Trophoblast cell (in vitro differentiated cells and primary cell): ENCODE results near the gene GZMA.
"Not testable (repeated sequence)": the region's sequence is repeated elsewhere in the genome, so short reads cannot be mapped to it uniquely, and the experiment has no call there.

ENCODE experiments used
- DNase-seq, 2 donors: peaks; one replicate each; pipeline ENCODE4 v3.0.0-alpha.2; 2016
- H2AFZ ChIP-seq: 2 replicates; pipeline ENCODE4 v1.6.1; 2013; ENCODE audit warnings: low read length, moderate library complexity, mild to moderate bottlenecking; ENCODE audit not compliant: insufficient read depth, poor library complexity
- H2AK5ac ChIP-seq: 2 replicates; pipeline ENCODE4 v1.6.1; 2013; ENCODE audit warnings: mild to moderate bottlenecking, low read length
- H2BK120ac ChIP-seq: 2 replicates; pipeline ENCODE4 v1.6.1; 2013; ENCODE audit warnings: low read length, mild to moderate bottlenecking, moderate library complexity; ENCODE audit not compliant: insufficient read depth, poor library complexity
- H2BK12ac ChIP-seq: 2 replicates; pipeline ENCODE4 v1.6.1; 2013; ENCODE audit warnings: mild to moderate bottlenecking, low read length, moderate library complexity
- H2BK5ac ChIP-seq: 2 replicates; pipeline ENCODE4 v1.6.1; 2013; ENCODE audit warnings: low read length, low read depth, moderate library complexity, mild to moderate bottlenecking; ENCODE audit not compliant: poor library complexity
- H3K14ac ChIP-seq: 2 replicates; pipeline ENCODE4 v1.6.1; 2013; ENCODE audit warnings: mild to moderate bottlenecking, low read length
- H3K18ac ChIP-seq: 2 replicates; pipeline ENCODE4 v1.6.1; 2013; ENCODE audit warnings: mild to moderate bottlenecking, low read length
- H3K23ac ChIP-seq: 2 replicates; pipeline ENCODE4 v1.6.1; 2013; ENCODE audit warnings: low read length
- H3K27ac ChIP-seq: 2 replicates; pipeline ENCODE4 v1.5.1; 2013; ENCODE audit warnings: low read depth, mild to moderate bottlenecking, inconsistent platforms, low read length, moderate library complexity
- H3K27me3 ChIP-seq: 2 replicates; pipeline ENCODE4 v1.6.1; 2013; ENCODE audit warnings: inconsistent platforms, mild to moderate bottlenecking, low read length, moderate library complexity; ENCODE audit not compliant: insufficient read depth
- H3K36me3 ChIP-seq, 2 experiments: 1 replicate in 1 of 2; 2 replicates in 1 of 2; pipeline ENCODE4 v1.6.1; 2013; ENCODE audit warnings: low read length in 2 of 2, mild to moderate bottlenecking in 2 of 2, moderate library complexity in 1 of 2; ENCODE audit not compliant: insufficient read depth in 2 of 2, control insufficient read depth in 1 of 2
- H3K4ac ChIP-seq: 2 replicates; pipeline ENCODE4 v1.6.1; 2013; ENCODE audit warnings: low read depth, mild to moderate bottlenecking, low read length, moderate library complexity
- H3K4me1 ChIP-seq, 2 experiments: 1 replicate in 1 of 2; 2 replicates in 1 of 2; pipeline ENCODE4 v1.6.1; 2013; ENCODE audit warnings: low read length in 2 of 2, mild to moderate bottlenecking in 2 of 2, moderate library complexity in 1 of 2; ENCODE audit not compliant: insufficient read depth in 2 of 2, control insufficient read depth in 1 of 2
- H3K4me2 ChIP-seq: 2 replicates; pipeline ENCODE4 v1.6.1; 2013; ENCODE audit warnings: inconsistent platforms, mild to moderate bottlenecking, low read length, moderate library complexity
- H3K4me3 ChIP-seq: 2 replicates; pipeline ENCODE4 v1.5.1; 2013; ENCODE audit warnings: mild to moderate bottlenecking, low read depth, low read length, inconsistent platforms
- H3K79me1 ChIP-seq: one replicate; pipeline ENCODE4 v1.6.1; 2013; ENCODE audit warnings: low read length
- H3K79me2 ChIP-seq: 2 replicates; pipeline ENCODE4 v1.6.1; 2013; ENCODE audit warnings: low read length, mild to moderate bottlenecking; ENCODE audit not compliant: control insufficient read depth, insufficient read depth, poor library complexity
- H3K9ac ChIP-seq: 2 replicates; pipeline ENCODE4 v1.6.1; 2013; ENCODE audit warnings: mild to moderate bottlenecking, low read length
- H3K9me3 ChIP-seq: 2 replicates; pipeline ENCODE4 v1.6.1; 2013; ENCODE audit warnings: low read depth, mild to moderate bottlenecking, control low read depth, inconsistent platforms, low read length; ENCODE audit not compliant: insufficient read depth
- H4K12ac ChIP-seq: 2 replicates; pipeline ENCODE4 v1.6.1; 2013; ENCODE audit warnings: low read depth, mild to moderate bottlenecking, low read length, moderate library complexity
- H4K8ac ChIP-seq: 2 replicates; pipeline ENCODE4 v1.6.1; 2013; ENCODE audit warnings: low read depth, mild to moderate bottlenecking, low read length, moderate library complexity
- H4K91ac ChIP-seq: one replicate; pipeline ENCODE4 v1.6.1; 2013; ENCODE audit warnings: low read depth, mild to moderate bottlenecking, low read length, moderate library complexity
- WGBS: extraction: QIAGEN DNeasy Blood & Tissue Kit; methylation state at CpG from one replicate; pipeline ENCODE4 v1.1.7; 2013; ENCODE audit warnings: missing lambda C conversion rate; ENCODE audit not compliant: insufficient read length, insufficient coverage; ENCODE audit errors: extremely low coverage; 5-methylcytosine and 5-hydroxymethylcytosine counted together

GZMA gene

GRCh38 chr5:55101556-55102276, 730 bp upstream of the GZMA start:
- Histone ChIP-seq H3K79me2 (no peaks in the 10 kb centered on the region), H3K14ac (no peak overlapping the region)

GRCh38 chr5:55104036-55104772, 1.8 kb downstream of the GZMA start:
- Histone ChIP-seq H3K4me2 (no peak overlapping the region), H2AK5ac (no peak overlapping the region), H2AFZ (no peak overlapping the region), H3K9ac (no peak overlapping the region), H3K36me3 (no peaks in the 10 kb centered on the region), H2BK12ac (no peak overlapping the region), H3K14ac (no peak overlapping the region), H3K9me3 (no peaks in the 10 kb centered on the region), H3K27ac (no peak overlapping the region), H4K12ac (no peak overlapping the region), H3K23ac (no peak overlapping the region), H4K8ac (no peak overlapping the region), H3K18ac (no peak overlapping the region), H2BK5ac (no peak overlapping the region), H3K4ac (no peak overlapping the region), H3K79me2 (no peaks in the 10 kb centered on the region), H4K91ac (no peak overlapping the region), H3K4me1 (no peaks in the 10 kb centered on the region), H3K27me3 (no peaks in the 10 kb centered on the region), H3K4me3 (no peak overlapping the region), H2BK120ac (no peak overlapping the region), H3K79me1 (no peaks in the 10 kb centered on the region)
- no CpG with 5 or more reads among the region's 2 CpGs for WGBS
- DNase-seq: no peak

More at GRCh38 chr5:55101556-55102276, 730 bp upstream of the GZMA start:
- no peak overlapping the region for H3K4me2 ChIP-seq
- no peak overlapping the region for H3K4ac ChIP-seq
- H3K4me1 ChIP-seq: no peaks in the 10 kb centered on the region
- no peak overlapping the region for H3K27ac ChIP-seq
- H4K12ac ChIP-seq: no peak overlapping the region
- no peak overlapping the region for H3K23ac ChIP-seq
- H3K36me3 ChIP-seq: no peaks in the 10 kb centered on the region
- DNase-seq: no peak
- H3K9me3 ChIP-seq: peaks cover under 1% of the 10 kb centered on the region
- no peak overlapping the region for H3K9ac ChIP-seq
- no peak overlapping the region for H2BK5ac ChIP-seq
- no peak overlapping the region for H2AFZ ChIP-seq
- no peaks in the 10 kb centered on the region for H3K27me3 ChIP-seq
- no peak overlapping the region for H4K8ac ChIP-seq
- no peak overlapping the region for H2BK120ac ChIP-seq
- WGBS: no CpG with 5 or more reads among the region's 5 CpGs
- no peak overlapping the region for H2BK12ac ChIP-seq
- H3K4me3 ChIP-seq: no peak overlapping the region
- no peak overlapping the region for H3K18ac ChIP-seq
- no peaks in the 10 kb centered on the region for H3K79me1 ChIP-seq
- no peak overlapping the region for H4K91ac ChIP-seq
- H2AK5ac ChIP-seq: no peak overlapping the region

- H2BK12ac ChIP-seq: no peak overlapping the region
- no peak for DNase-seq
- H3K14ac ChIP-seq: no peak overlapping the region
- no peak overlapping the region for H3K4me3 ChIP-seq
- H3K79me2 ChIP-seq: no peaks in the 10 kb centered on the region
- no peak overlapping the region for H2BK120ac ChIP-seq
- no peak overlapping the region for H3K23ac ChIP-seq
- H3K27ac ChIP-seq: no peak overlapping the region
- H3K4me1 ChIP-seq: no peaks in the 10 kb centered on the region
- no peak overlapping the region for H4K91ac ChIP-seq
- no peak overlapping the region for H2BK5ac ChIP-seq
- no peaks in the 10 kb centered on the region for H3K27me3 ChIP-seq
- no peak overlapping the region for H2AK5ac ChIP-seq
- no peaks in the 10 kb centered on the region for H3K9me3 ChIP-seq
- no peak overlapping the region for H4K8ac ChIP-seq
- no peaks in the 10 kb centered on the region for H3K79me1 ChIP-seq
- WGBS: no CpG with 5 or more reads among the region's 5 CpGs
- H3K4me2 ChIP-seq: no peak overlapping the region
- H3K18ac ChIP-seq: no peak overlapping the region
- H3K4ac ChIP-seq: no peak overlapping the region
- no peak overlapping the region for H4K12ac ChIP-seq
- no peaks in the 10 kb centered on the region for H3K36me3 ChIP-seq
- H3K9ac ChIP-seq: no peak overlapping the region
- no peak overlapping the region for H2AFZ ChIP-seq
These were observed 2.7 kb downstream of the GZMA start for GRCh38 chr5:55104946-55105701.

- not testable (repeated sequence) for H4K12ac ChIP-seq, H3K4me2 ChIP-seq, H3K79me2 ChIP-seq, H2BK120ac ChIP-seq, H3K79me1 ChIP-seq, H3K4ac ChIP-seq, DNase-seq, H3K23ac ChIP-seq, H3K14ac ChIP-seq, H3K18ac ChIP-seq, H3K9ac ChIP-seq, H3K27ac ChIP-seq, H4K91ac ChIP-seq, H2AFZ ChIP-seq, H3K36me3 ChIP-seq, H3K4me3 ChIP-seq, H4K8ac ChIP-seq, H3K4me1 ChIP-seq, H3K9me3 ChIP-seq, H2AK5ac ChIP-seq, H3K27me3 ChIP-seq, H2BK5ac ChIP-seq, H2BK12ac ChIP-seq
These were observed 3.5 kb downstream of the GZMA start for GRCh38 chr5:55105976-55106375.
